HS-5 (cell line): ENCODE results near the gene TRIM47.

Experiments
- DNase-seq: peaks from one replicate; pipeline ENCODE4 v3.0.0-alpha.2; 2012; ENCODE audit warnings: low read depth

The TRIM47 gene

GRCh38 chr17:75831032-75831571, 47.3 kb downstream of the TRIM47 start:
- no peak for DNase-seq

- DNase-seq, result no peak
Measured at GRCh38 chr17:75830164-75831031, 48.0 kb downstream of the TRIM47 start.

GRCh38 chr17:75829747-75830146, 48.6 kb downstream of the TRIM47 start:
- no peak for DNase-seq

- no peak for DNase-seq
Measured at GRCh38 chr17:75828741-75829140, 49.6 kb downstream of the TRIM47 start.

- DNase-seq, result no peak
Measured at GRCh38 chr17:75828076-75828400, 50.3 kb downstream of the TRIM47 start.

GRCh38 chr17:75827308-75828075, 50.9 kb downstream of the TRIM47 start:
- no peak for DNase-seq

GRCh38 chr17:75826561-75827307, 51.6 kb downstream of the TRIM47 start:
- no peak for DNase-seq

GRCh38 chr17:75825748-75826370, 52.5 kb downstream of the TRIM47 start:
- DNase-seq, result no peak

- DNase-seq, result no peak
Measured at GRCh38 chr17:75825149-75825552, 53.2 kb downstream of the TRIM47 start.

- no peak for DNase-seq
Measured at GRCh38 chr17:75824666-75825065, 53.7 kb downstream of the TRIM47 start.
